Testis (tissue), 2 donors: Measurements from ENCODE around the gene PBX2.

Experiments
- POLR2A ChIP-seq: fragments of 450-650 bp; IDR thresholded peaks from one replicate; pipeline ENCODE4 v1.6.1; 2017; ENCODE audit warnings: antibody characterized with exemption, mild to moderate bottlenecking, moderate library complexity
- TF ChIP-seq, protein P1 (sequence below), 3 experiments: fragments of 450-650 bp in 2 of 3; fragments of 200-600 bp in 1 of 3; sonication (generic) in 1 of 3; IDR thresholded peaks; one replicate each; pipeline ENCODE4 v1.5.1; 2016 to 2019; ENCODE audit warnings: antibody characterized with exemption in 3 of 3, mild to moderate bottlenecking in 2 of 3, moderate library complexity in 1 of 3

DNA sequence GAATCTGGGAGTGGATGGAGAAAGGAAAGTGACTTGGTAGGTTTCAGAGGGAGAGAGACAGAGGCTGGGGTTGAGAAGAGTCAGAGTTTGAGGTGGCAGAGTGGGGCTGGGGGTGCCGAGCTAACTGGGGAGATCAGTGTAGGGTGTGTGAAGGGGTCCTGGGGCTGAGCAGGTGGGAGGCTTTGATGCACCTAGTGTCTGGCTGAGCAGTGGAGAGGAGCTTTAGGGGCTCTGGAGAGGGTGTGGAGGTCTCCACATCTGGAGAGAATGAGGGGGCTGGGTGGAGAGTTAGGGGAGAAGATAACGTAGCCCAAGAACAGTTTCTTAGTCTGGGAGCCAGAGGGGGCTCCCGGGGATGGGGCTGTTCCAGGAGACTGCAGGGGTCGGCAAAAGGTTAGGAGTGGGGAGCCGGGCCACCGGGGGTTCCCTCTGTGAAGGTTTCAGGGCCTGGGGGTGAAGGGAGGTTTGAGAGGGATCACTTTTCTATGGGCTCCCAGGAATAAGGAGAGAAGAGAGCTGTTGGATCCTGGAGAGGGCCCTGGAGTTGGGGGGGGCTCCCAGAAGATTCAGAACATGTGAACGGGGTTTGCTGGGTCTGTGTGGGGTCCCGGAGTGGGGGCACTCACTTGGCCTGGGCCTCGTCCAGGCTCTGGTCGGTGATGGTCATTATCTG is 797 bp downstream of the PBX2 start:
- TF ChIP-seq, protein P1, sequence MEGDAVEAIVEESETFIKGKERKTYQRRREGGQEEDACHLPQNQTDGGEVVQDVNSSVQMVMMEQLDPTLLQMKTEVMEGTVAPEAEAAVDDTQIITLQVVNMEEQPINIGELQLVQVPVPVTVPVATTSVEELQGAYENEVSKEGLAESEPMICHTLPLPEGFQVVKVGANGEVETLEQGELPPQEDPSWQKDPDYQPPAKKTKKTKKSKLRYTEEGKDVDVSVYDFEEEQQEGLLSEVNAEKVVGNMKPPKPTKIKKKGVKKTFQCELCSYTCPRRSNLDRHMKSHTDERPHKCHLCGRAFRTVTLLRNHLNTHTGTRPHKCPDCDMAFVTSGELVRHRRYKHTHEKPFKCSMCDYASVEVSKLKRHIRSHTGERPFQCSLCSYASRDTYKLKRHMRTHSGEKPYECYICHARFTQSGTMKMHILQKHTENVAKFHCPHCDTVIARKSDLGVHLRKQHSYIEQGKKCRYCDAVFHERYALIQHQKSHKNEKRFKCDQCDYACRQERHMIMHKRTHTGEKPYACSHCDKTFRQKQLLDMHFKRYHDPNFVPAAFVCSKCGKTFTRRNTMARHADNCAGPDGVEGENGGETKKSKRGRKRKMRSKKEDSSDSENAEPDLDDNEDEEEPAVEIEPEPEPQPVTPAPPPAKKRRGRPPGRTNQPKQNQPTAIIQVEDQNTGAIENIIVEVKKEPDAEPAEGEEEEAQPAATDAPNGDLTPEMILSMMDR (IDR thresholded peaks at IDR 0.05): no peak
- TF ChIP-seq POLR2A: no peak
